Measurements from ENCODE around the gene RIMBP2.

DNA sequence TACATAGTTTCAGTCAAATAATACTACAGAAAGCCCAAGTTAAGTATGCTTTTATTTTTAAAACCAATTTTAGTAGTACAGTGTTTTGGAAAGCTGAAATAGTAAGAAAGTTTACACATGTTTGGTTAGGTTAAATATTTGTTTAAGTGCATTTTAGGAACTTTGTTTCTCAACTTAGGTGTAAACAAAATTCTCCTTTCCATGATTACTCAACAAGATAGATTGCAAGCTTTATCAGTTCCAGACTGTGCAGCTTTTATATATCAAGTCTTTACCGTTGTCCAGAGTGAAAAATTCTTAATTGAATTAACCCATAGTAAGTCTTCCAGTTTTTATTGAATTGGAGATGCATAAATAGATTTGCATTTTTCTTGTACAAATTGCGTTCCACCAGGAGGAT, 333.3 kb downstream of the RIMBP2 start:
- TF ChIP-seq, protein P1, sequence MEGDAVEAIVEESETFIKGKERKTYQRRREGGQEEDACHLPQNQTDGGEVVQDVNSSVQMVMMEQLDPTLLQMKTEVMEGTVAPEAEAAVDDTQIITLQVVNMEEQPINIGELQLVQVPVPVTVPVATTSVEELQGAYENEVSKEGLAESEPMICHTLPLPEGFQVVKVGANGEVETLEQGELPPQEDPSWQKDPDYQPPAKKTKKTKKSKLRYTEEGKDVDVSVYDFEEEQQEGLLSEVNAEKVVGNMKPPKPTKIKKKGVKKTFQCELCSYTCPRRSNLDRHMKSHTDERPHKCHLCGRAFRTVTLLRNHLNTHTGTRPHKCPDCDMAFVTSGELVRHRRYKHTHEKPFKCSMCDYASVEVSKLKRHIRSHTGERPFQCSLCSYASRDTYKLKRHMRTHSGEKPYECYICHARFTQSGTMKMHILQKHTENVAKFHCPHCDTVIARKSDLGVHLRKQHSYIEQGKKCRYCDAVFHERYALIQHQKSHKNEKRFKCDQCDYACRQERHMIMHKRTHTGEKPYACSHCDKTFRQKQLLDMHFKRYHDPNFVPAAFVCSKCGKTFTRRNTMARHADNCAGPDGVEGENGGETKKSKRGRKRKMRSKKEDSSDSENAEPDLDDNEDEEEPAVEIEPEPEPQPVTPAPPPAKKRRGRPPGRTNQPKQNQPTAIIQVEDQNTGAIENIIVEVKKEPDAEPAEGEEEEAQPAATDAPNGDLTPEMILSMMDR (IDR thresholded peaks at IDR 0.05), result no peak
- no peak for TF ChIP-seq POLR2A (IDR thresholded peaks at IDR 0.05)
